MCF 10A (cell line): ENCODE measurements around the gene ARCN1. TPM values are rescaled to one million over a fixed set of nuclear protein-coding genes. Genes with fewer than 3 reads are reported as not detected.

Experiments
- BruUV-seq: library from RNA; stranded (reverse); fragments of 400-500 nt; replicated peaks from 2 replicates; lab custom pipeline; 2021; lab: Mats Ljungman, UMichigan
- CTCF ChIA-PET: fragments of 300-600 bp; sonication (Branson Sonifier 250); formaldehyde crosslinking; extraction: SDS; loops from one replicate; lab custom pipeline; 2021; ENCODE audit warnings: antibody characterized with exemption, inconsistent platforms; lab: Yijun Ruan, JAX
- POLR2A ChIA-PET: fragments of 300-600, 350-650 bp; sonication (Branson Sonifier 250); formaldehyde crosslinking; extraction: SDS; loops from one replicate; lab custom pipeline; 2020; ENCODE audit warnings: antibody characterized with exemption, inconsistent platforms; lab: Yijun Ruan, JAX
- DNase-seq: peaks from one replicate; pipeline ENCODE4 v3.0.0-alpha.2; 2018; ENCODE audit not compliant: unreplicated experiment
- H3K27ac Mint-ChIP-seq: one replicate; pipeline ENCODE4 v1.8.0; 2022; ENCODE audit warnings: mild to moderate bottlenecking, low read depth, mixed read lengths; ENCODE audit not compliant: unreplicated experiment
- H3K27me3 Mint-ChIP-seq: one replicate; pipeline ENCODE4 v1.8.0; 2022; ENCODE audit warnings: mixed read lengths; ENCODE audit not compliant: insufficient read depth, unreplicated experiment
- H3K36me3 Mint-ChIP-seq: one replicate; pipeline ENCODE4 v1.8.0; 2022; ENCODE audit warnings: mild to moderate bottlenecking, moderate library complexity, mixed read lengths; ENCODE audit not compliant: insufficient read depth, unreplicated experiment
- H3K4me1 Mint-ChIP-seq: one replicate; pipeline ENCODE4 v1.8.0; 2022; ENCODE audit warnings: mixed read lengths; ENCODE audit not compliant: insufficient read depth, unreplicated experiment
- H3K4me3 Mint-ChIP-seq: one replicate; pipeline ENCODE4 v1.8.0; 2022; ENCODE audit warnings: mild to moderate bottlenecking, moderate library complexity, mixed read lengths; ENCODE audit not compliant: unreplicated experiment
- H3K9me3 Mint-ChIP-seq: one replicate; pipeline ENCODE4 v1.8.0; 2022; ENCODE audit warnings: mixed read lengths; ENCODE audit not compliant: unreplicated experiment
- intact Hi-C: fragments of 100-400 bp; cut with micrococcal nuclease; formaldehyde crosslinking; loops from 2 replicates; pipeline ENCODE4 v1.14.1; 2022
- total RNA-seq: library from RNA; stranded (reverse); gene quantifications from 2 replicates; pipeline ENCODE4 v1.2.3, GENCODE V29; 2022
- TF ChIP-seq, protein P1 (sequence below): fragments of 200-600 bp; IDR thresholded peaks from one replicate; pipeline ENCODE4 v1.8.0; 2022; ENCODE audit warnings: antibody characterized with exemption, mild to moderate bottlenecking; ENCODE audit not compliant: unreplicated experiment

Gene ARCN1
- total RNA-seq, 1 experiment from 2014 or later = 164 TPM

DNA sequence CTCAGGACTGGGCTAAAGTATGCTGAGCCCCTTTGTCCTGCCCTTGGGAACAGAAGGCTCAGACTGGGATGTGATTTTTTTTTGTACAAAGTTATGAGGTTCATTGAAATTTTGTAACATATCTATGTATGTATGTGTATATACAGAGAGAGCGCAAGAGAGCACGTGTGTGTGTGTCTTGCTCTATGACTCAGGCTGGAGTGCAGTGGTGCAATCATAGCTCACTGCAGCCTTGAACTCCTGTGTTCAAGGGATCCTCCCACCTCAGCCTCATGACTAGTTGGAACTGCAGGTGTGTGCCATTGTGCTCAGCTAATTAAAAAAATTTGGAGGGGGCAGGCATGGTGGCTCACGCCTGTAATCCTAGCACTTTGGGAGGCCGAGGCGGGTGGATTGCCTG is 35.5 kb upstream of the ARCN1 start:
- CTCF ChIA-PET = interaction anchor here (0.5 to 1.0 kb wide), 2 partner anchors 167 to 366 kb away, joined by 3 read pairs; no protein-coding TSS in a partner anchor
- Mint-ChIP-seq H3K27ac (no peak overlapping the region), H3K36me3 (no peaks in the 10 kb centered on the region), H3K27me3 (no peaks in the 10 kb centered on the region), H3K9me3 (no peaks in the 10 kb centered on the region), H3K4me1 (no peaks in the 10 kb centered on the region), H3K4me3 (no peak overlapping the region)
- POLR2A ChIA-PET = no interaction called here
- peak; percentile 66 for DNase-seq
- no TSS peak for BruUV-seq
- TF ChIP-seq, protein P1, sequence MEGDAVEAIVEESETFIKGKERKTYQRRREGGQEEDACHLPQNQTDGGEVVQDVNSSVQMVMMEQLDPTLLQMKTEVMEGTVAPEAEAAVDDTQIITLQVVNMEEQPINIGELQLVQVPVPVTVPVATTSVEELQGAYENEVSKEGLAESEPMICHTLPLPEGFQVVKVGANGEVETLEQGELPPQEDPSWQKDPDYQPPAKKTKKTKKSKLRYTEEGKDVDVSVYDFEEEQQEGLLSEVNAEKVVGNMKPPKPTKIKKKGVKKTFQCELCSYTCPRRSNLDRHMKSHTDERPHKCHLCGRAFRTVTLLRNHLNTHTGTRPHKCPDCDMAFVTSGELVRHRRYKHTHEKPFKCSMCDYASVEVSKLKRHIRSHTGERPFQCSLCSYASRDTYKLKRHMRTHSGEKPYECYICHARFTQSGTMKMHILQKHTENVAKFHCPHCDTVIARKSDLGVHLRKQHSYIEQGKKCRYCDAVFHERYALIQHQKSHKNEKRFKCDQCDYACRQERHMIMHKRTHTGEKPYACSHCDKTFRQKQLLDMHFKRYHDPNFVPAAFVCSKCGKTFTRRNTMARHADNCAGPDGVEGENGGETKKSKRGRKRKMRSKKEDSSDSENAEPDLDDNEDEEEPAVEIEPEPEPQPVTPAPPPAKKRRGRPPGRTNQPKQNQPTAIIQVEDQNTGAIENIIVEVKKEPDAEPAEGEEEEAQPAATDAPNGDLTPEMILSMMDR = no peak
- intact Hi-C loops = no loop called here

GRCh38 chr11:118537409-118537980 is 34.7 kb upstream of the ARCN1 start:
- no peak overlapping the region for H3K27ac Mint-ChIP-seq
- no peaks in the 10 kb centered on the region for H3K4me1 Mint-ChIP-seq

DNA sequence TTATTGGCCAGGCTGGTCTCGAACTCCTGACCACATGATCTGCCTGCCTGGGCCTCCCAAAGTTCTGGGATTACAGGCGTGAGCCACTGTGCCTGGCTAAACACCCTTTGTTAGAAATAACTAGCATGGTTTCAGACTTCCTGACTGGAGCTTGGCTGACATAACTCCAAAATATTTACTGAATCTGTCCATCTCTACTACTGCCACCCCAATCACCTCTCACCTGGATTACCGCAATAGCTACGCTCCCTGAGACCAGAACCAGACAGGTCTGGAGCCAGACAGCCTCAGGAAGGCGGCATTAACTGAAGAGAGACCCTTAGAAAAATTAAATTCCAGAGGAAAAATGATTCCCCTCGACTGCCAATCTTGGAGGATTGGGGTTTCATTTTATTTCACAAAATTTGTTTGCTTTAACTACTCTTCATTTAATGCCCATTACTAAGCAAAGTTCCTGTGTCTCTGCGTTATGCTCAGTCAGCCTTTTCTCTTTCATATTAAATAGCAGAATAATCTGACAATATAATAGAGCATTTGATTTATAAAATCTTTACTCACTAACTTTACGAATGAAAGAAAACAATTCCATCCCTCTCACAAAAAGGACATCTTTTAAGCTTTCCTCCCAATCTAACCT is 28.1 kb upstream of the ARCN1 start:
- H3K27ac Mint-ChIP-seq = no peak overlapping the region
- DNase-seq = no peak
- H3K4me3 Mint-ChIP-seq = no peak overlapping the region
- CTCF ChIA-PET = interaction anchor here (0.5 to 0.7 kb wide), 2 partner anchors 44 to 779 kb away, joined by 3 read pairs; no protein-coding TSS in a partner anchor
- intact Hi-C loops = no loop called here
- peaks cover 10% of the 10 kb centered on the region for H3K36me3 Mint-ChIP-seq
- H3K9me3 Mint-ChIP-seq = no peaks in the 10 kb centered on the region
- TF ChIP-seq, protein P1 = no peak
- H3K27me3 Mint-ChIP-seq = no peaks in the 10 kb centered on the region
- BruUV-seq = no TSS peak
- POLR2A ChIA-PET = no interaction called here
- no peaks in the 10 kb centered on the region for H3K4me1 Mint-ChIP-seq

More at GRCh38 chr11:118537409-118537980, 34.7 kb upstream of the ARCN1 start:
- CTCF ChIA-PET = interaction anchor here (1.0 kb wide), 1 partner anchor 168 kb away, joined by 3 read pairs; no protein-coding TSS in a partner anchor
- Mint-ChIP-seq H3K9me3 (no peaks in the 10 kb centered on the region), H3K27me3 (no peaks in the 10 kb centered on the region), H3K4me3 (no peak overlapping the region), H3K36me3 (no peaks in the 10 kb centered on the region)
- BruUV-seq = no TSS peak
- POLR2A ChIA-PET = no interaction called here
- no peak for DNase-seq
- intact Hi-C loops = no loop called here
- TF ChIP-seq, protein P1 = no peak

GRCh38 chr11:118544647-118545010 is 27.6 kb upstream of the ARCN1 start:
- ChIA-PET CTCF (interaction anchor here (0.5 kb wide), 1 partner anchor 778 kb away, joined by 3 read pairs; no protein-coding TSS in a partner anchor), POLR2A (no interaction called here)
- no peak for DNase-seq
- TF ChIP-seq, protein P1 = no peak
- Mint-ChIP-seq H3K36me3 (peaks cover 13% of the 10 kb centered on the region), H3K4me1 (no peaks in the 10 kb centered on the region), H3K9me3 (no peaks in the 10 kb centered on the region), H3K4me3 (no peak overlapping the region), H3K27ac (no peak overlapping the region), H3K27me3 (no peaks in the 10 kb centered on the region)
- intact Hi-C loops = no loop called here
- no TSS peak for BruUV-seq
